ENCODE measurements around the gene COPZ2.

- TF ChIP-seq TAF1 (IDR thresholded peaks at IDR 0.05; ENCODE audit: low read depth, low read length) = no peak
- no peak for TF ChIP-seq POLR2A (IDR thresholded peaks at IDR 0.05; ENCODE audit: low read depth, low read length)
- TF ChIP-seq POLR2AphosphoS5 (IDR thresholded peaks at IDR 0.05; ENCODE audit: low read depth, low read length) = no peak
- TF ChIP-seq POU2F2 (IDR thresholded peaks at IDR 0.05; ENCODE audit: low read depth, low read length) = no peak
These were observed 46.5 kb downstream of the COPZ2 start for GRCh38 chr17:47990962-47991731.
